UCSD-AML1 (cell line): ENCODE measurements around the gene DOCK4.

Source experiments
- DNase-seq: peaks from one replicate; lab custom pipeline; 2025; ENCODE audit not compliant: unreplicated experiment; lab: John Stamatoyannopoulos, UW

DOCK4 gene

DNA sequence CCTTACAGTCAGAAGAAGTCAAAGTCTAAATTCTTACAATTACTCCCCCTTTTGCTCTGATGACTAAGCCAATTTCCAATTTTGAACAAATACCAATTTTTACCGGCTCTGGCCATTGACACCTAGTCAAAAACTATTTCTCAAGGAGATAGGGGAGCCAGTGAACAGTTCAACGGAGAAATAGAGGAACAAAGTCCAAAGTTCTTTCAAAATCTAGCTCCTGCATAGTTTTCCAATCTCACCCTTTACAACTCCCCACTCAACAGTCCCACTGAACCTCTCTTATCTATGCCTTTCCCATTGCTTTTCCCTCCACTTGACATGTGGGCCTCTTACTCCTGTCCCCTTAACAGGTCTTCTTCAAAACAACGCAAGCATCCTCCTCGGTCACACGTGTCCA lies 192.9 kb downstream of the DOCK4 start:
- DNase-seq = no peak

DNA sequence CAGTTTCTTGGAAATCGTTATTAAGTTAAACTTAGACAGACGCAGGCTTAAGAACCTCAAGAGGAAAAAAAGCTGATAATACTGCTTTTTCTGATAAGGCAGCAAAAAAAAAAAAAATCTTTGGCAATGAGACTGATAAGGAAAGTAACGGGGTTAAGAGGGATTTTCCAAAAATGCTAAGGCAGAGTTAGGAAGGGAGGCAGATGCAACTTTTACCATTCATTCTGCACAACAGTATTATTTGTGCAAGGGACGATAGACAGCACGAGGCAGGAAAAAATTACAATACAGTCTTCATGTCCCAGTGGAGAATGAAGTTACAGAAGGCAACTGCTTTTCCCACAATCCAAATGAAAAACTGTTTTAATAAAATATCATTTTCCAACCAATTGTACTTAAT lies 194.0 kb downstream of the DOCK4 start:
- no peak for DNase-seq

DNA sequence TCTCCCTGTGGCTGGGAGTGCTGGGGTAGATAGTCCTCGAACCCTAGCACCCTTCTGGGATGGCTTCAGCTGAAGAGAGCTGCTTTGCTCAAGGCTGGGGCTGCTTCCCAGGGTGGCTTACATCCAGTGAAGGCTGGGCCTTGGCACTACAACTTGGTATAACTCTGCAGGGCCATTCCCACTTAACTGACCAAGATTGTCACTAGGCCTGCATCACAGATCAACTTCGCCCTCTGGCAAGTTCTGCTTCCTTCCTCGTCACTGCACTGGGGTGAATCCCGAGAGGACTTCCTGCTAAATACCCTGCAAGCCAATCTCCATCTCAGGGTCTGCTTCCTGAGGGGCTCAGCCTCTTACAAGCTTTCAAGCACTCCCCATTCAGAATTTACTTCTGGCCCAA lies 195.2 kb downstream of the DOCK4 start:
- peak; percentile 10 for DNase-seq

DNA sequence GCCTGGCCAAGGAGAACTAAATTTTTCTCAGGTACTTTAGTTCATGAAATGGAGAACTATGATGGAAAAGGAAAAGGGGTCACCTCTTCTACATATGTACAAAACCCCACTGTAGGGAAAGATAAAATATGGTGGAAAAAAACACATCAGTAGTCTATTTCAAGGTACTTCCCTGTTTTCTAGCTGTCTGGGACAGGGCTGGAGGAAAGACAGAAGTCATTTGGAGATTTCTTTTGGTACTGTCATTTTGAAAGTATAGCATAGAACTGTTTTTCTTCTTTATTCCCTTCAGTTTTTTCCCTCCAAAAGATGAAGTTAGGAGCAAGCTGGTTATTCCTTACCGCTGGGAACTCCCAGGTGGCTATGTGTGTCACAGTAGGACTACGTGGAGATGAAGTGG lies 196.1 kb downstream of the DOCK4 start:
- DNase-seq = no peak

DNA sequence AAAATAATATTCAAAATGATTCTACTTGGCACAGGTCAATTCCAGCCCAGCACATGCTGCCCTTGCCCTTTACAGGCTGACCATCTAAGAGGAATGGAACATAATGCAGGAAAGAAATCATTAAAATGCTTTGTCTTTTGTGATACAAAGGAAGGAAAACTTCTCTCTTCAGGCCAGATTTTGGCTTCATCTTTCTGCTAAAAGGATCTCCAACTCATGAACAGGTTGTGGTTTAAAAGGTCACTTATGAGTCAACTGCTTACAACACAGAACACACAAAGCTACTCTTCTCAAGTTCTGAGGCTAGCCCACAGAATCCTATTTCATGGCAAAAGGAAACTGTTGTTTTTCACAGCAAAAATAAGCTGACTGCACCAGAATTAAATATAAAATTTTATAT lies 197.1 kb downstream of the DOCK4 start:
- DNase-seq = no peak

DNA sequence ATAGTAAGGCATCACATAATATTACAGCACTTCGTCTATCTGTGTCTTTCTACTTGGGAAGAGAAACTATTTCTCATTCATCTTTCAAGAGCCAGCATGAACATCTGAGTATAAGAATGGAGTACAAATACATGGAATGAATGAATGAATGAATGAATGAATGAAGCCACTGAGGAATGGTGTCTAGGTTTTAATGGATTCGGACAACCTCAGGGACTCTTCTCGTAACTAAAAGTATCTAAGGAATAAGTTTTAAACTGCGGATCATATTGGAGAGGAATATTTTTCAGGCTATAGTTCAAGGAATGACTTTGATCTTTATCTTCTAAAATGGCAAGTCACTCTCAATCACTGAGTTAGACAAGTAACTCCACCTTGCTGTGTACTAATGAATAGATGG lies 199.0 kb downstream of the DOCK4 start:
- no peak for DNase-seq

DNA sequence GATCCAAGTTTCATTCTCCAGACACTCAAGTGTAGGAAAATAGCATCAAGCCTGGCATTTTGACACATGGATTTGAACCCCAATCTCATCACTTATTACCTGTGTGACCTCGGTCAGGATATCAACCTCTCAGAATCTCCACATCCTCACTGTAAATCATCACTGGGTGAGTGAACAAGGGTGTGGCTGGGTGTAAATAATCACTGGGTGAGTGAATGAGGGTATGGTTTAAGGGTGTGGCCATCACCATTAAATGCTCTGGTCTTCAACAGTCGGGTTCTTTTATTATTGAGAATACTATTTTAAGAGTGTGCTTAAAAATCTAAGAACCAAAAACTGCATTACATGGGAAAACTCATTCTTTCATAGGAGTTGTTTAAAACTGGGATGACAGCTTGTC lies 200.1 kb downstream of the DOCK4 start:
- DNase-seq = no peak

DNA sequence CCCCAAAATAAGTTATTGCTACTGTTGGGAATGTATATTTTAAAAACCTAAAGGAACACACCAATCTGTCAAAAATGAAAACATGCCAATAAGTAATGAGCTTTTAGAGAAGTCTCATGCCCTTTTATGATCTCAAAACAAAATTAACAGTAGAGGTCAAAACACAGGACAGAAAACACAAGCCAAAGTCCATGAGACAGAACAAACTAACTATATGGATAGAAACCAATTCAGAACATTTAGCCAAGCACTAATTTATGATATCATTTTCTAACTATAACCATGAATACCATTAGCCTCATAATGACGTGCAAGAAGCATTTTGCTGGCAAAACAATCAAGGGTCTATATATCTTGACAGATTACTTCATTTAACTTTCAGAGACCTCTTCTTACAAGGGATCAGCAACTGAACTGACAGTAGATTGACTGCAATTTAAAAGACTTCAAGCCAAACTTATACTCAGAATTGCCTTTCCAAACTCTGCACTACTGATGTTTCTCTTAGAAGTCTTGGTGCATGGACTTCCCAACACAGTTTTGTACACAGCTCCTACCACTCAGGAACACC lies 200.9 kb downstream of the DOCK4 start:
- DNase-seq = no peak

DNA sequence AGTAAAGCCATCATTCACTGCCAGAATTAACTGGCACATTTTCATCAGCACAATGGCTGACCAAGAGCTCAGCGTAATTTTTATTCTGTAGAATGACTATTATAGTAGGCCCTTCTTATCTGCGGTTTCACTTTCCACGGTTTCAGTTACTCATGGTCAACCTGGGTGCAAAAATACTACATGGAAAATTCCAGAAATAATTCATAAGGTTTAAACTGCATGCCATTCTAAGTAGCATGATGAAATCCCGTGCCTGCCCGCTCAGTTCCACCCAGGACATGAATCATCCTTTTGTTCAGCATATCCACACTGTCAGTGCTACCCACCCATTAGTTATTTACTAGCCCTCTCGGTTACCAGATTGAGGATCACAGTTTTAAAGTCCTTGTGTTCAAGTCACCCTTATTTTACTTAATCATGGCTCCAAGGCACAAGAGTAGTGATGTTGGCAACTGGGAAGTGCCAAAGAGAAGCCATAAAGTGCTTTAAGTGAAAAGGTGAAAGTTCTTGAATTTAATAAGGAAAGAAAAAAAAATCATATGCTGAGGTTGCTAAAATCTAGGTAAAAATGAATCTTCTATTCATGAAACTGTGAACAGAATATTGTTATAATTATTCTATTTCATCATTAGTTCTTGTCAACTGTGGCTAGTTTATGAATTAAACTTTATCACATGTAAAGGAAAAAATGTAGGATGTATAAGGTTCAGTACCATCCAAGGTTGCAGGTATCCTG lies 204.9 kb downstream of the DOCK4 start:
- DNase-seq = no peak

DNA sequence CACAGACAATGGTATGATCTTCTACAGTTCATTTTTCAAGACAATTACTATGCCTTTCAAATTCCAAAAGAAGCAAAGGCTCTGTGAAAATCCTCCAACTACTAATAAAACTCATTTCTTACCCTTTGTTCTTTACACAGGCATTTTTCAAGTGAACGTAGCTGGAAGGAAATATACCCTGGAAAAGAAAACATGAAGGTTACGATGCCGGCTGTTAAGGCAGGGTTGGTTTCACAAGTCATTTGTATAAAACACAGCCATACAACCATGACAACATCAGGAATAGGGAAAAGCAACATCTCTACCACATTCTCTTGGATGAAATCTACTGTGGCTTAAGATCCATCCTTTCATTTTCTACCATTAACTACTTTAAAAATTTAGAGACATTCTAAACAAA lies 207.9 kb downstream of the DOCK4 start:
- DNase-seq = no peak

DNA sequence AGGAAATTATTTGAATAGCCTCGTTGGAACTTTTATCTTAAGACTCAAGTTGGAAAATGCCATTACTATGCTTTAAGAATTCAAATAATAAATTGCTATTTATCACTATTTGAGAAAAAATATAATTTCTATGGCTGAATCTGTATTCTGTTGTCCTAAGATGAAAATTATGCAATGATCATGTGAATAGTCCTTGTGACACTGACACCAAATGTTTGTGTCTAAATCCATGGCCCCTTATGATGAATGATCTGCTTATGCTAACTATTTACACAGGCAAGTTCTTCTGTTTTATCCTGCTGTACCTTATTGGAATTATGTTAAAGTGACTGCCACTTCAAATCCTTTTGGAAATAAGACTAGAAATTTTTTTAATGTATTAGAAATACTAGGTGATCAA lies 208.7 kb downstream of the DOCK4 start:
- DNase-seq = no peak

DNA sequence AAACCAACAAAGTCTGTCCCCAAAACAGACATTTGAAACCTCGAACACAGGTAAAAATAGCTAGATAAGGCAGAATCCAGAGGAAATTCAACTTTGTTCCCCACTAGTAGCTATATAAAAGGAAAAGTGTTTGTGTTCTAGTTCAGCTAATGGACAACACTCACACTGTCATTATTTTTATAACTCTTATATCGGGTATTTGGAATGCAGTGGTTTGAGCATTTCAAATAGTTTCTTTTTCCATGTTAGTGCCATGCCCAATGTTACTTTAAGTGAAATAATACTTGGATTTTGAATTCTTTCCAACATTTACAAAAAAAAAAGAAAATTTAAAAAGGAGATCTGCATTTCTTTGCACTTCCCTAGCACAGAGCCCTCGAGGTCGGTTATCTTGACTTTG lies 213.6 kb downstream of the DOCK4 start:
- no peak for DNase-seq

DNA sequence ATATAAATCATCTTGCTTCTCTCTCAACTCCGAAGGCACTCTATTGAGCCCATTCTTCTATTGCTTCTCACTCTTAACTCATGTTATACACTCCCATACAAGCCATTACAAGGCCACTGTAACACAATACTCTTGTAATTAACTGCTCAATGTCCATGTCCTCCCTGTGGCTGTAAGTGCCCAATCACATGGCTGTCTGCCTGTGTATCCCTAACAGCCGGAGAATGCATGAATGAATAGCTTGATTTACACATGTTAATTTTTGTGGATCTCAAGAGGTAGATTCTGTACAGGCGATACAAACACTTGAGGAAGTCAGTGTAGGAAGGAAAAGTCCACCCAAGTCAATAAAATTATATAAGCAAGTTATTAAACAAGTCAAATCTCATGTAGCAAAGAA lies 215.6 kb downstream of the DOCK4 start:
- DNase-seq = no peak

DNA sequence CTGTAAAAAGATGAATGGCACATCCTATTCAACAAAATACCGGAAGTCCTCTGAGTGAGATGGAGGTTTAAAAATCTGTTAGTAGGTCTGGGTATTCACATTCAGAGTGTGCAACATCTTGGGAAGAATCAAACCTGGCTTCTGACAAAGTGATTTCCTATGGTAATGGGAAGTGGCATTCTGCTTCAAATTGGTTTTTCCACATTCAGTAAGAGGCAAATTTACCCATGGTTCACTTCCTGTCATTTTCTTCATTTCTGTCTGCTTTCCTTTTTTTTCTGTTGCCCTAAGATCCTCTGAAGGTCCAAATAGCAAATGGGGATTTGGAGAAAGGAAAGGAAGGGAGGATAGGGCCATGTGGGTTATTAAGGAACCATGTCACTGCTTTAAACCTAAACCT lies 218.3 kb downstream of the DOCK4 start:
- no peak for DNase-seq

DNA sequence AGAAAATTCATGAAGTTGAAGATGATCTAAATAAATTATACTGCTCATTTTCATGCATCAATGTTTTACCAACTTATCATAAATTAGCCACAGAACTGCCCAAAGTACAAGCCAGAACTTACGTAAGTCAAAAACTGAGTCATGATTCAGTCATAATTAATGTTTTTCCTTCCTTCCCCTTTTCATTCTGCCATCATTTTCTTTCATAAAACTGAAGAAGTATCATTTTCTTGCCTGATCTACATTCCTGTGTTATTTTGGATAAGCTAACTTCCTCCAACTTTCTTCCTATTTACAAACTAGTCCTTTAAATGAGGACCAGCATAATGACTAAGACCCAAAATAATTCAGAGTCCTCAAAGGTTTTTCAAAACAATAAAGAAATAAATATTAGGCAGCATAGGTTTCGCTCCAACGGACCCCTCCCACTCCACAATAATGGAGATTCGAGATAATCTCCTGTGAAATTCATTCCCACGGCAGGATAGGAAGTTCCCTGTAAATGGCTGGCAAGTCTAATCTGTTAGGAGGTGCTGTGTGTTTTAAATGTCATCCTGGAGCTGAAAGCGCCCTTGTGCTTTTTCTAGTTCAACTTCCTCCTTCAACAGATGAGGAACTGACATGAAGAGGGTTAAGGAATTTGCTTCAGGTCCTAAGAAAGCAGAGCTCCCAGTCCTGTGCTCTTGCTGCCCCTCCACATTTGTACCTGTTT lies 218.9 kb downstream of the DOCK4 start:
- DNase-seq = peak; percentile 6

DNA sequence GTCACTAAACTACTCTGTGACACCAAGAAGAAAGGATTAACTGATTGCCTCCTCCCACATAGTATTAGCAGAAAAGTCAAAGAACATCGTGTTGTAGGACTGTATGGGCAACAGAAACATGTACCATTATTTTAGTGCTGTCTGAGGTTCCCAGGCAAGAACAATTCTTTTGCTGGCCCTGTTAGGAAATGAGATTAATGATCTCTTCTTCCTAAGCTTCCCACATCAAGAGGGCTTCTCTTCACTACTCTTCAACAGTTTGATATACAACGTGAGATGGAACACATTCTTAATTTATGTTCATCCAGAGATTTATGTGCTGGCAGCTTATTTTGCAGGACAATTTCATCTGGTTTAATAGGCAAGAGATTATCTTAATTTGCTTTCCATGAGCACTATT lies 219.6 kb downstream of the DOCK4 start:
- DNase-seq = no peak

DNA sequence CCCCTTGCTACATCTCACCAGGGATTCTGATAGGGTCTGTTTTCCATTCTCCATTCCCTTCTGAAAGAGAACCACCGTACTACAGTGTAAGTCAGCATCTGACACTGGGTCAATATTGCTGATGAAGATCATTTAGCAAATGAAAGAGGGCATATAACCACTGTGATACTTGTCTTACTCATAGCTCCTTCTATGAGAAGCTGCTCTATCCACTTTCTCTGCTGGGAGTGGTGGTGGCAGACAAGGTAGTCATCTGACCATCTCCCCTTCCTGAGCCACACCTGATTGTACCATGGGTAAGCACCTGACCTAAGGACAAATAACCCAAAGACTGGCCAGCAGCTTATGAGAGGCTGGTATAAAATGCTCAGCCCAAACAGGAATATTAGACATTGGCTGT lies 220.4 kb downstream of the DOCK4 start:
- no peak for DNase-seq

DNA sequence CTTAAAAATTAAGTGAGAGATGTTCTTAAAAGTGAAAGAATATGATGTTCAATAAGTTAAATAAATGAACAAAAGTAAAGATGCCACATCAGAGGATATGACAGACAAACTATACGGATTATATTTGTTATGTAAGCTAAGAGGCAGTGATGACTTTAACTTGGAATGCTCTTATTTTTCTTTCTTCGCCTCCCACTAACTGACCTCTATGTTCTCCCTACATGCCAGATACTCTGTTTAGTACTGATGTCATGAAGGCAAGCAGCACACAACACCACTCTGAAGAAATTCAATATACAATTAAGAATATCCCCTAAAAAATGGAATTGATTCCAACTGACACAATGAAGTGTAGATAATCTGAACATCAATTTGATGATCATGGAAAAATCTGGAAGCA lies 223.4 kb downstream of the DOCK4 start:
- no peak for DNase-seq

DNA sequence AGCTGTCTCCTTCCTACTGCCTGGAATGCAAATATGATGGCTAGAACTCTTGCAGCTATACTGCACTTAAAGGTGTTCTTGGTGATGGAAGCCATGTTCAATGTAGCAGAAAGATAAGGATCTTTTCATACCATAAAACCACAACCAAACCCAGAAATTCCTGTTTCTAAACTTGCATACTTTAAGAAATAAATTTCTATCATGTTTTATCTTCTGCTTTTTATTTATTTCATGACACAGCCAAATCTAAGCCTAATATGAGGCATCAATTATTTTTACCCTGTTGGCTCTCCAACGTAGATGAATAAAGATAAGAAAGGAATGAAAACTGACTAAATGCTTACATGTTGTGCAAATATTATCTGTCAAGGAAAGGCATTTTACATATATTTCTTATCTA lies 224.1 kb downstream of the DOCK4 start:
- DNase-seq = no peak

DNA sequence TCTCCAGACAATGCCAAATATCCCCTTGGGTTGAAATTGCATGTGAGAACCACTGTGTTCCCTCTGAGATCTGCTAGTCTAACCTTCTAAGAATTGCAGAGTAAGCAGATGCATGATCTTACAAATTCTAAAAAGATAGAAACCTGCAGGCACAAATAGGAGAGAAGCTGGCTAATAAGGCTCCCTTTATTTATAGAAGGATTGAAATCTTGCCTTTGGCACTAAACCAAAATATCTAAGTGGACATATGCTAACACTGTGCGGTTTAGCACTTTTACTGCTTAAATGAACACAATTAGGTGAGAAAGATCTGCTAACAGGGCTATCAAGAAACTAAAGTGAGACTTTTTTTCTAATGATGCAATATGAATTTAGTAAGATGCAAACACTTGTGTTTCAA lies 225.5 kb downstream of the DOCK4 start:
- no peak for DNase-seq

DNA sequence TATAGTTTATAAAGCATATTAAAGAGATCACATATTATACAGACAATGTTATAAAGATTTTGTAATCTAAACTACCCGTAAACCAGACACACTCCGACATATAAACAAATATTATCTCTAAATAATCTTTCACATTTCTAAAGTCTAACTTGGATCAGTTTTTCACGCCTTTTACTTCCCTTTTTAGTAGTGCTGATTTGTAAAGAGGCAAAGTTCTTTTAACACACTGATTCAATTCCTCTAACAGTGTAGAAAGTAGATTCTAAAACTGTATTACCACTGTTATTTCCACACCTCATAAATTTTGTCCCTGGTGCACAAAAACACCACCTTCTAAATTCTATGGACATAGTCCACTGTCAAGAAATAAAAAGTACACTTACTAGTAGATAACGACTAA lies 230.9 kb downstream of the DOCK4 start:
- DNase-seq = no peak

DNA sequence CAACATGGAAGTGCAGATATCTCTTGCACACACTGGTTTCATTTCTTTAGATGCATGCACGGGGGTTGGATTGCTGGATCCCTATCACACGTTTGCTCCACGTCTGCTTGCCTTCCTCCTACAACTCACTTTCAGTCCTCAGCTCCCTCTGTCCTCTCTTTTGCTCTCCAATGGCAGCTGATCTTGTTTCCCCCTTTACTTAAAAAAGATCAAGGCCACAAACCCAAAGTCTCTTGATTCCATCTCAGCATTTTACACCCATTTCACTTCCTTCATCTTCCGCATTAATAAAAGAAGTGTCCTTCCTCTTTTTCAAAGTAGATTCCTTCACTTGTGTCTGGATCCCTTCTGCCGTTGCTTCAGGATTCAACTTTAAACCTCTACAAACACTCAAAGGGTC lies 245.2 kb downstream of the DOCK4 start:
- DNase-seq = no peak

DNA sequence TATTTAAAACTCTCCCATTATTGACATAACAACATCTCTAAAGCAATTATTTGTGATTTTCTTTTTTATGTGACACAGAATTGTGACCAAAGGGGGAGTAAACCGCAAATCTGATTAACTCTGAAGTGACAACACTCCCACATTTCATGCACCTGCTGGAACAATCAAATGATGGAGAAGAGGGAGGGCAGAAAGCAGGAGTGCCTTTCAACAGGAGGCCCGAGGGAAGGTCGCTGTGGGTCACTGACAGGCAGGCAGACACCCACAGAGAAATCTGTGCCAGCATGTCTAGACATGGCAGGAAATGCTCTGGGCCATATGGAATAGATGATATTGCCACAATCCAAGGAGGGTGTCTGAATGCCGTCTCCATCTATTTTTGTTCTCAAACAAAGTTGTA lies 247.3 kb downstream of the DOCK4 start:
- DNase-seq = peak; percentile 6
